Adrenal gland (tissue), 5 donors: Measurements from ENCODE around the gene KDM6A.
"Not testable (repeated sequence)": the region's sequence is repeated elsewhere in the genome, so short reads cannot be mapped to it uniquely, and the experiment has no call there.

Experiments used
- POLR2A ChIP-seq, 2 donors: fragments of 450-650 bp; IDR thresholded peaks; one replicate each; pipeline ENCODE4 v1.6.1; 2017; ENCODE audit warnings: antibody characterized with exemption in 2 of 2, mild to moderate bottlenecking in 2 of 2, moderate library complexity in 1 of 2
- TF ChIP-seq, protein P1 (sequence below), 6 experiments: fragments of 450-650 bp in 4 of 6; fragments of 200-600 bp in 2 of 6; sonication (generic) in 1 of 6; IDR thresholded peaks; 1 replicate in 5 of 6; 2 replicates in 1 of 6; pipeline versions ENCODE4 v1.5.1 to v1.8.0; 2016 to 2021; ENCODE audit warnings: antibody characterized with exemption in 6 of 6, mild to moderate bottlenecking in 2 of 6, moderate library complexity in 1 of 6
- donor health status: DM: no; HTN: no; CAD: no.

DNA sequence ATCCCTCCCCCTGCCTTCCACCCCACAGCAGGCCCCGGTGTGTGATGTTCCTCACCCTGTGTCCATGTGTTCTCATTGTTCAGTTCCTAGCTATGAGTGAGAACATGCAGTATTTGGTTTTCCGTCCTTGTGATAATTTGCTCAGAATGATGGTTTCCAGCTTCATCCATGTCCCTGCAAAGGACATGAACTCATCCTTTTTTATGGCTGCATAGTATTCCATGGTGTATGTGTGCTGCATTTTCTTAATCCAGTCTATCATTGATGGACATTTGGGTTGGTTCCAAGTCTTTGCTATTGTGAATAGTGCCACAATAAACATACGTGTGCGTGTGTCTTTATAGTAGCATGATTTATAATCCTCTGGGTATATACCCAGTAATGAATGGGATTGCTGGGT is 200.0 kb downstream of the KDM6A start:
- TF ChIP-seq, protein P1, sequence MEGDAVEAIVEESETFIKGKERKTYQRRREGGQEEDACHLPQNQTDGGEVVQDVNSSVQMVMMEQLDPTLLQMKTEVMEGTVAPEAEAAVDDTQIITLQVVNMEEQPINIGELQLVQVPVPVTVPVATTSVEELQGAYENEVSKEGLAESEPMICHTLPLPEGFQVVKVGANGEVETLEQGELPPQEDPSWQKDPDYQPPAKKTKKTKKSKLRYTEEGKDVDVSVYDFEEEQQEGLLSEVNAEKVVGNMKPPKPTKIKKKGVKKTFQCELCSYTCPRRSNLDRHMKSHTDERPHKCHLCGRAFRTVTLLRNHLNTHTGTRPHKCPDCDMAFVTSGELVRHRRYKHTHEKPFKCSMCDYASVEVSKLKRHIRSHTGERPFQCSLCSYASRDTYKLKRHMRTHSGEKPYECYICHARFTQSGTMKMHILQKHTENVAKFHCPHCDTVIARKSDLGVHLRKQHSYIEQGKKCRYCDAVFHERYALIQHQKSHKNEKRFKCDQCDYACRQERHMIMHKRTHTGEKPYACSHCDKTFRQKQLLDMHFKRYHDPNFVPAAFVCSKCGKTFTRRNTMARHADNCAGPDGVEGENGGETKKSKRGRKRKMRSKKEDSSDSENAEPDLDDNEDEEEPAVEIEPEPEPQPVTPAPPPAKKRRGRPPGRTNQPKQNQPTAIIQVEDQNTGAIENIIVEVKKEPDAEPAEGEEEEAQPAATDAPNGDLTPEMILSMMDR (IDR thresholded peaks at IDR 0.05): not testable (repeated sequence)
- not testable (repeated sequence) for TF ChIP-seq POLR2A (IDR thresholded peaks at IDR 0.05)
